Measurements from ENCODE around the gene RPS6KA5. TPM values are rescaled to one million over a fixed set of nuclear protein-coding genes. Genes with fewer than 3 reads are reported as not detected.

Gene RPS6KA5
- total and polyA plus RNA-seq, 3 experiments from 2014 or later = 17.7 to 21.3 (median 19.9) TPM

- no peak for DNase-seq
- no peak overlapping the region for H3K27ac ChIP-seq (ENCODE audit: low read depth, low read length)
Measured at GRCh38 chr14:90812109-90812508, 248.3 kb downstream of the RPS6KA5 start.

GRCh38 chr14:90811641-90812040 is 248.8 kb downstream of the RPS6KA5 start:
- Mint-ChIP-seq H3K4me1 (peaks cover 4 to 5% (median 5%) of the 10 kb centered on the region in 3 donors), H3K27me3 (no peaks in the 10 kb centered on the region), H3K4me3 (peak overlapping the region in 1 of 7 donors; percentile 36), H3K9me3 (no peaks in the 10 kb centered on the region), H3K36me3 (peaks cover 0 to 2% (median 0%) of the 10 kb centered on the region in 3 donors), H3K27ac (no peak overlapping the region)
- no peak overlapping the region for H3K4me3 ChIP-seq (ENCODE audit: low read length)
- no peaks in the 10 kb centered on the region for H3K4me1 ChIP-seq (ENCODE audit: insufficient read depth, low read length)
- H3K27me3 ChIP-seq (ENCODE audit: insufficient read depth, low read length, poor library complexity, severe bottlenecking) = no peaks in the 10 kb centered on the region
- ChIA-PET POLR2A (no interaction called here), CTCF (no interaction called here)
- H3K36me3 ChIP-seq (ENCODE audit: insufficient read depth, low read length) = no peaks in the 10 kb centered on the region
- H3K27ac ChIP-seq (ENCODE audit: low read depth, low read length) = no peak overlapping the region
- DNase-seq = no peak
- no peaks in the 10 kb centered on the region for H3K9me3 ChIP-seq (ENCODE audit: low read length)

More at GRCh38 chr14:90812109-90812508, 248.3 kb downstream of the RPS6KA5 start:
- H3K4me3 ChIP-seq (ENCODE audit: low read length) = no peak overlapping the region
- H3K4me1 Mint-ChIP-seq = peaks cover 4 to 5% (median 5%) of the 10 kb centered on the region in 3 donors
- no peaks in the 10 kb centered on the region for H3K27me3 Mint-ChIP-seq
- ChIA-PET POLR2A (no interaction called here), CTCF (no interaction called here)
- peaks cover 0 to 2% (median 0%) of the 10 kb centered on the region in 3 donors for H3K36me3 Mint-ChIP-seq
- H3K27ac Mint-ChIP-seq = no peak overlapping the region
- H3K9me3 Mint-ChIP-seq = no peaks in the 10 kb centered on the region
- no peaks in the 10 kb centered on the region for H3K36me3 ChIP-seq (ENCODE audit: insufficient read depth, low read length)
- H3K9me3 ChIP-seq (ENCODE audit: low read length) = no peaks in the 10 kb centered on the region
- H3K4me1 ChIP-seq (ENCODE audit: insufficient read depth, low read length) = no peaks in the 10 kb centered on the region
- H3K27me3 ChIP-seq (ENCODE audit: insufficient read depth, low read length, poor library complexity, severe bottlenecking) = no peaks in the 10 kb centered on the region
- H3K4me3 Mint-ChIP-seq = no peak overlapping the region

GRCh38 chr14:90810806-90811205 is 249.6 kb downstream of the RPS6KA5 start:
- no peaks in the 10 kb centered on the region for H3K36me3 ChIP-seq (ENCODE audit: insufficient read depth, low read length)
- no peaks in the 10 kb centered on the region for H3K4me1 ChIP-seq (ENCODE audit: insufficient read depth, low read length)
- H3K27ac ChIP-seq (ENCODE audit: low read depth, low read length) = no peak overlapping the region
- H3K4me3 ChIP-seq (ENCODE audit: low read length) = no peak overlapping the region
- no peaks in the 10 kb centered on the region for H3K9me3 ChIP-seq (ENCODE audit: low read length)
- no peaks in the 10 kb centered on the region for H3K27me3 Mint-ChIP-seq
- H3K9me3 Mint-ChIP-seq = no peaks in the 10 kb centered on the region
- peaks cover 4 to 5% (median 5%) of the 10 kb centered on the region in 3 donors for H3K4me1 Mint-ChIP-seq
- POLR2A ChIA-PET = no interaction called here
- peak overlapping the region in 1 of 8 donors; percentile 61 for H3K27ac Mint-ChIP-seq
- peaks cover 0 to 2% (median 0%) of the 10 kb centered on the region in 3 donors for H3K36me3 Mint-ChIP-seq
- H3K27me3 ChIP-seq (ENCODE audit: insufficient read depth, low read length, poor library complexity, severe bottlenecking) = no peaks in the 10 kb centered on the region
- CTCF ChIA-PET = no interaction called here
- no peak for DNase-seq
- H3K4me3 Mint-ChIP-seq = peak overlapping the region in 1 of 7 donors; percentile 44

GRCh38 chr14:90809530-90810312 is 250.7 kb downstream of the RPS6KA5 start:
- no peaks in the 10 kb centered on the region for H3K4me1 ChIP-seq (ENCODE audit: insufficient read depth, low read length)
- H3K27me3 ChIP-seq (ENCODE audit: insufficient read depth, low read length, poor library complexity, severe bottlenecking) = no peaks in the 10 kb centered on the region
- no peak overlapping the region for H3K27ac Mint-ChIP-seq
- H3K27me3 Mint-ChIP-seq = no peaks in the 10 kb centered on the region
- no peaks in the 10 kb centered on the region for H3K36me3 ChIP-seq (ENCODE audit: insufficient read depth, low read length)
- no peak overlapping the region for H3K27ac ChIP-seq (ENCODE audit: low read depth, low read length)
- peaks cover 0 to 2% (median 0%) of the 10 kb centered on the region in 3 donors for H3K36me3 Mint-ChIP-seq
- H3K9me3 ChIP-seq (ENCODE audit: low read length) = no peaks in the 10 kb centered on the region
- no peak overlapping the region for H3K4me3 ChIP-seq (ENCODE audit: low read length)
- DNase-seq = no peak
- ChIA-PET POLR2A (no interaction called here), CTCF (no interaction called here)
- H3K4me1 Mint-ChIP-seq = no peaks in the 10 kb centered on the region
- H3K4me3 Mint-ChIP-seq = no peak overlapping the region
- H3K9me3 Mint-ChIP-seq = no peaks in the 10 kb centered on the region

DNA sequence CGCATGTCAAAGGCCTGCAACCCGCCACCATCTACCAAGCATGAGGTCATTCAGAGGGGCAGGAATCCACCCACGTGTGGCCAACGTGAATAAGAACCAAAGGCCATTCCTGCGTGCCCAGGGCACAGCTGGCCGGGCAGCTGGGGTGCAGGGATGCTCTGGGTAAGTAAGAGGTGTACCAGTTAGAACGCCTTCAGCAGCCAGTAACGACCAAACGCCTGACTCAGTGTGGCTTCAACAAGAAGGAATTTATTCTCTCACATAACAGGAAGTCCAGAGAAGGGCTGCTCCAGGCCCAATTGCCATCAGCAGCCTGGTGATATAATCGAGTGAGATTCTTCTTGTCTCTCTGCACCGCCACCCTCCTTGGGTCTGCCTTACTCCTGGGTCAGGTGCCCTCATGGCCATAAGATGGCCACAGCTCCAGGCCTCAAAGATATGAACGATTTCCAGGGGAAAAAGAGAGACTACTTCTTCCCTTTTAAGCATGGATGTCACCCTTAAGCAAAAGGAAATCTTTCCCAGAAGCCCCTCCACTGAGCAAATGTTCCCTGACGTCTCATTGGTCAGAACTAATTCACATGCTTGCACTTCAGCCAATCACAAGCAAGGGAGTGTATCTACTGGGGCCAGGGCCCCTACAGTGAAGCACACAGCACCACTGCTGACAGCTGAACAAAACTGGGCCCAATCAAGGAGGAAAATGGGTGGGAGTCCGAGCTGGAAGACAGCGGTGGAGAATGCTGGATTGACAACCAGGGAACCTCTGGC is 251.5 kb downstream of the RPS6KA5 start:
- Mint-ChIP-seq H3K36me3 (peaks cover 0 to 2% (median 0%) of the 10 kb centered on the region in 3 donors), H3K4me1 (no peaks in the 10 kb centered on the region), H3K27ac (peak overlapping the region in 1 of 8 donors; percentile 29), H3K9me3 (no peaks in the 10 kb centered on the region), H3K4me3 (no peak overlapping the region), H3K27me3 (no peaks in the 10 kb centered on the region)
- Histone ChIP-seq H3K27ac (ENCODE audit: low read depth, low read length) (no peak overlapping the region), H3K27me3 (ENCODE audit: insufficient read depth, low read length, poor library complexity, severe bottlenecking) (no peaks in the 10 kb centered on the region), H3K4me1 (ENCODE audit: insufficient read depth, low read length) (no peaks in the 10 kb centered on the region), H3K4me3 (ENCODE audit: low read length) (no peak overlapping the region), H3K36me3 (ENCODE audit: insufficient read depth, low read length) (no peaks in the 10 kb centered on the region), H3K9me3 (ENCODE audit: low read length) (no peaks in the 10 kb centered on the region)
- ChIA-PET CTCF (no interaction called here), POLR2A (no interaction called here)
- no peak for DNase-seq

GRCh38 chr14:90807060-90807459 is 253.4 kb downstream of the RPS6KA5 start:
- Mint-ChIP-seq H3K4me1 (no peaks in the 10 kb centered on the region), H3K36me3 (peaks cover 0 to 2% (median 0%) of the 10 kb centered on the region in 3 donors), H3K4me3 (no peak overlapping the region), H3K27ac (peak overlapping the region in 1 of 8 donors; percentile 25), H3K27me3 (no peaks in the 10 kb centered on the region), H3K9me3 (no peaks in the 10 kb centered on the region)
- Histone ChIP-seq H3K27me3 (ENCODE audit: insufficient read depth, low read length, poor library complexity, severe bottlenecking) (no peaks in the 10 kb centered on the region), H3K4me1 (ENCODE audit: insufficient read depth, low read length) (no peaks in the 10 kb centered on the region), H3K4me3 (ENCODE audit: low read length) (no peak overlapping the region), H3K9me3 (ENCODE audit: low read length) (no peaks in the 10 kb centered on the region), H3K36me3 (ENCODE audit: insufficient read depth, low read length) (no peaks in the 10 kb centered on the region), H3K27ac (ENCODE audit: low read depth, low read length) (no peak overlapping the region)
- DNase-seq = no peak
- CTCF ChIA-PET = no interaction called here
- POLR2A ChIA-PET = no interaction called here

- CTCF ChIA-PET = no interaction called here
- H3K4me3 ChIP-seq (ENCODE audit: low read length) = no peak overlapping the region
- H3K36me3 ChIP-seq (ENCODE audit: insufficient read depth, low read length) = no peaks in the 10 kb centered on the region
- Mint-ChIP-seq H3K27me3 (no peaks in the 10 kb centered on the region), H3K9me3 (no peaks in the 10 kb centered on the region), H3K4me3 (no peak overlapping the region), H3K27ac (no peak overlapping the region), H3K36me3 (peaks cover 0 to 2% (median 0%) of the 10 kb centered on the region in 3 donors), H3K4me1 (peaks cover 5 to 7% (median 5%) of the 10 kb centered on the region in 3 donors)
- no peaks in the 10 kb centered on the region for H3K4me1 ChIP-seq (ENCODE audit: insufficient read depth, low read length)
- H3K27me3 ChIP-seq (ENCODE audit: insufficient read depth, low read length, poor library complexity, severe bottlenecking) = no peaks in the 10 kb centered on the region
- H3K27ac ChIP-seq (ENCODE audit: low read depth, low read length) = peak overlapping the region; percentile 24
- no peak for DNase-seq
- no peaks in the 10 kb centered on the region for H3K9me3 ChIP-seq (ENCODE audit: low read length)
- POLR2A ChIA-PET = no interaction called here
Measured at GRCh38 chr14:90805662-90806540, 254.5 kb downstream of the RPS6KA5 start.

- Histone ChIP-seq H3K4me3 (ENCODE audit: low read length) (no peak overlapping the region), H3K27ac (ENCODE audit: low read depth, low read length) (no peak overlapping the region), H3K27me3 (ENCODE audit: insufficient read depth, low read length, poor library complexity, severe bottlenecking) (no peaks in the 10 kb centered on the region), H3K4me1 (ENCODE audit: insufficient read depth, low read length) (no peaks in the 10 kb centered on the region), H3K9me3 (ENCODE audit: low read length) (no peaks in the 10 kb centered on the region), H3K36me3 (ENCODE audit: insufficient read depth, low read length) (no peaks in the 10 kb centered on the region)
- ChIA-PET POLR2A (no interaction called here), CTCF (no interaction called here)
- no peaks in the 10 kb centered on the region for H3K36me3 Mint-ChIP-seq
- peaks cover 7 to 8% (median 8%) of the 10 kb centered on the region in 3 donors for H3K4me1 Mint-ChIP-seq
- no peaks in the 10 kb centered on the region for H3K9me3 Mint-ChIP-seq
- H3K27me3 Mint-ChIP-seq = no peaks in the 10 kb centered on the region
- no peak overlapping the region for H3K27ac Mint-ChIP-seq
- no peak for DNase-seq
- no peak overlapping the region for H3K4me3 Mint-ChIP-seq
Measured at GRCh38 chr14:90805084-90805391, 255.4 kb downstream of the RPS6KA5 start.
